Liver (tissue), 9 donors: Measurements from ENCODE around the gene ST7. TPM values are rescaled to one million over a fixed set of nuclear protein-coding genes. Genes with fewer than 3 reads are reported as not detected.

Experiments used
- DNase-seq: peaks from one replicate; pipeline ENCODE4 v3.0.0-alpha.2; 2017; ENCODE audit warnings: low spot score
- H3K27ac ChIP-seq, 2 donors: one replicate each; pipeline ENCODE4 v1.7.0; 2013; ENCODE audit warnings: inconsistent platforms in 2 of 2, low read length in 2 of 2, control low read depth in 1 of 2, low read depth in 1 of 2, mild to moderate bottlenecking in 1 of 2
- H3K27me3 ChIP-seq, 4 donors: one replicate each; pipeline versions ENCODE4 v1.6.1 to v1.7.0; 2013; ENCODE audit warnings: low read length in 3 of 4, inconsistent platforms in 1 of 4, mild to moderate bottlenecking in 1 of 4, moderate library complexity in 1 of 4; ENCODE audit not compliant: control insufficient read depth in 4 of 4, insufficient read depth in 4 of 4
- H3K36me3 ChIP-seq, 4 donors: one replicate each; pipeline versions ENCODE4 v1.6.1 to v1.7.0; 2013; ENCODE audit warnings: low read length in 3 of 4, mild to moderate bottlenecking in 3 of 4, low read depth in 1 of 4, moderate library complexity in 1 of 4; ENCODE audit not compliant: control insufficient read depth in 4 of 4, insufficient read depth in 3 of 4
- H3K4me1 ChIP-seq, 4 donors: one replicate each; pipeline versions ENCODE4 v1.6.1 to v1.7.0; 2013; ENCODE audit warnings: low read length in 3 of 4, mild to moderate bottlenecking in 3 of 4, moderate library complexity in 1 of 4; ENCODE audit not compliant: control insufficient read depth in 4 of 4, insufficient read depth in 4 of 4
- H3K4me3 ChIP-seq, 3 donors: one replicate each; pipeline versions ENCODE4 v1.6.1 to v1.7.0; 2013; ENCODE audit warnings: low read length in 3 of 3, control low read depth in 1 of 3, low read depth in 1 of 3, mild to moderate bottlenecking in 1 of 3
- H3K9ac ChIP-seq, 2 donors: one replicate each; pipeline ENCODE4 v1.7.0; 2013; ENCODE audit warnings: low read length in 2 of 2, mild to moderate bottlenecking in 2 of 2, moderate library complexity in 2 of 2, control low read depth in 1 of 2, low read depth in 1 of 2
- H3K9me3 ChIP-seq, 4 donors: one replicate each; pipeline versions ENCODE4 v1.6.1 to v1.7.0; 2013; ENCODE audit warnings: low read length in 3 of 4; ENCODE audit not compliant: control insufficient read depth in 4 of 4
- FOXA1 ChIP-seq: IDR thresholded peaks from 2 replicates; pipeline ENCODE4 v1.6.1; 2016; ENCODE audit warnings: antibody characterized with exemption
- GABPA ChIP-seq, 2 donors: IDR thresholded peaks in 1 of 2; conservative IDR thresholded peaks in 1 of 2; 2 replicates each; pipeline ENCODE4 v1.6.1; 2016; ENCODE audit warnings: antibody characterized with exemption in 2 of 2, mild to moderate bottlenecking in 1 of 2, moderate library complexity in 1 of 2
- HNF4A ChIP-seq, 2 donors: conservative IDR thresholded peaks; 2 replicates each; pipeline ENCODE4 v1.6.1; 2016; ENCODE audit warnings: antibody characterized with exemption in 2 of 2, mild to moderate bottlenecking in 2 of 2
- HNF4G ChIP-seq: IDR thresholded peaks from 2 replicates; pipeline ENCODE4 v1.6.1; 2016; ENCODE audit warnings: antibody characterized with exemption
- JUND ChIP-seq, 2 donors: IDR thresholded peaks; 2 replicates each; pipeline ENCODE4 v1.6.1; 2016; ENCODE audit warnings: antibody characterized with exemption in 2 of 2
- RAD21 ChIP-seq, 2 donors: IDR thresholded peaks; 2 replicates each; pipeline ENCODE4 v1.6.1; 2016; ENCODE audit warnings: antibody characterized with exemption in 2 of 2, mild to moderate bottlenecking in 2 of 2
- RXRA ChIP-seq, 2 donors: IDR thresholded peaks; 2 replicates each; pipeline ENCODE4 v1.6.1; 2017 to 2018; ENCODE audit warnings: antibody characterized with exemption in 2 of 2, mild to moderate bottlenecking in 1 of 2
- SP1 ChIP-seq: IDR thresholded peaks from 2 replicates; pipeline ENCODE4 v1.6.1; 2018; ENCODE audit warnings: antibody characterized with exemption, mild to moderate bottlenecking
- TAF1 ChIP-seq: conservative IDR thresholded peaks from 2 replicates; pipeline ENCODE4 v1.6.1; 2016; ENCODE audit warnings: antibody characterized with exemption, mild to moderate bottlenecking
- WGBS: extraction: QIAGEN DNeasy Blood & Tissue Kit; methylation state at CpG from one replicate; pipeline ENCODE4 v1.1.7; 2013; 5-methylcytosine and 5-hydroxymethylcytosine counted together
- polyA plus RNA-seq, 2 donors: library from polyadenylated mRNA; stranded (reverse) in 1 of 2; unstranded in 1 of 2; fragments of 200-250 nt in 1 of 2; fragments of >200 nt in 1 of 2; fragmentation: Nextera tagmentation in 1 of 2; extraction: Ambion mirVana in 1 of 2; gene quantifications; one replicate each; pipeline versions ENCODE4 v1.2.1 to v1.2.3, GENCODE V29; 2013 to 2015
- total RNA-seq, 2 donors: library from RNA; depleted of rRNA; stranded (reverse); fragments of >200 nt; gene quantifications; one replicate each; pipeline ENCODE4 v1.2.3, GENCODE V29; 2014
- TF ChIP-seq, protein P1 (sequence below): IDR thresholded peaks from 2 replicates; pipeline ENCODE4 v1.6.1; 2016; ENCODE audit warnings: antibody characterized with exemption
- TF ChIP-seq, protein P2 (sequence below): fragments of 150-350 bp; IDR thresholded peaks from 2 replicates; pipeline ENCODE4 v1.5.1; 2017; ENCODE audit warnings: improper control_type of control experiment, low read depth, low read length; ENCODE audit not compliant: missing input control
- TF ChIP-seq, protein P3 (sequence below): IDR thresholded peaks from 2 replicates; pipeline ENCODE4 v1.6.1; 2016; ENCODE audit warnings: antibody characterized with exemption
- TF ChIP-seq, protein P4 (sequence below): IDR thresholded peaks from 2 replicates; pipeline ENCODE4 v1.6.1; 2016; ENCODE audit warnings: antibody characterized with exemption
- donor health status: healthy.
- donor health status: healthy.
- donor health status: healthy.
- donor health status: healthy.
- donor health status: healthy.

Gene ST7
- total and polyA plus RNA-seq, 4 donors = 13.5 to 30.7 (median 22.6) TPM

DNA sequence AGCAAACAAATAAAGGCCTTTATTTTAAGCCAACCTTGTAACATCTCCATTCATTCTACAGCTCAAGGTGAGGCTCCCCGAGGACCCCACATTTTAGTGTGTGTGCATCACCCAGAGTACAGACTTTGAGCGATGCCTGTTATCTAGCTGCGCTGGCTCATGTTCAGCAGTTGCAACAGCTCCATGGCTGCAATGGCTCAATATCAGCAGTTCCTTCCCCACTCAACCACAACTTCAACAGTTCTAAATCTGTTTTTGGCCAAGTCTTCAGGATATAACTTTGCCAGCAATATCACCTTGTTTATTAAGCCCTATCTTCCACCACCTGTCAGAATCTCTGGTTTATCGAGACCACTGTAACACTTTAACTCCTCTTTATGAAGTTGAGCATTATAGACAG lies 273.8 kb downstream of the ST7 start:
- Histone ChIP-seq H3K9ac (no peak overlapping the region), H3K36me3 (peaks cover 0 to 8% (median 7%) of the 10 kb centered on the region in 4 donors)
- 73% methylated on average over 4 of the region's 4 CpGs for WGBS

DNA sequence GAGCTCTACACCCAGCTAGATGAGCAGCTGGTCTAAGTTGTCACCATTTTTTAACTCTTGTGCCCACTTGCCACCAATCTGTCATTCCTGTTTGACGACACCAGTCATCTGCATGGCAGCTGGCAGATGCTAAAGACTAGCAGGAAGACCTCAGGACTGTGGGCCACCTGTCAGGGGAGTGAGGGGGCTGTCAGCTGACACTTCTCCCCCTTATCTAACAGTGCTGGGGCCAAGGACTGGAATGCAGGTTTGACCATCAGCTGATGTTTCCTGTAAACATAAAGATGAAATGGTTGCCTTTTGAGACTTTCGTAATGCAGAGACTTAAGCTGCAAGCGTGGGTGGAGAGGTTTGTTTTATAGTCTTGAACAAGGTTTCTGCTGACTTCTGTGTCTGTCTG lies 276.0 kb downstream of the ST7 start:
- 95% methylated on average over 3 of the region's 3 CpGs for WGBS
- Histone ChIP-seq H3K9ac (no peak overlapping the region), H3K27ac (no peak overlapping the region), H3K36me3 (peaks cover 0 to 5% (median 1%) of the 10 kb centered on the region in 4 donors), H3K9me3 (no peaks in the 10 kb centered on the region), H3K4me1 (no peaks in the 10 kb centered on the region), H3K27me3 (no peaks in the 10 kb centered on the region), H3K4me3 (no peak overlapping the region)
- TF ChIP-seq GABPA (IDR thresholded peaks at IDR 0.05 in 1 of 2, conservative IDR thresholded peaks at IDR 0.05 in 1 of 2) (no peak), SP1 (no peak)
- TF ChIP-seq, protein P1, sequence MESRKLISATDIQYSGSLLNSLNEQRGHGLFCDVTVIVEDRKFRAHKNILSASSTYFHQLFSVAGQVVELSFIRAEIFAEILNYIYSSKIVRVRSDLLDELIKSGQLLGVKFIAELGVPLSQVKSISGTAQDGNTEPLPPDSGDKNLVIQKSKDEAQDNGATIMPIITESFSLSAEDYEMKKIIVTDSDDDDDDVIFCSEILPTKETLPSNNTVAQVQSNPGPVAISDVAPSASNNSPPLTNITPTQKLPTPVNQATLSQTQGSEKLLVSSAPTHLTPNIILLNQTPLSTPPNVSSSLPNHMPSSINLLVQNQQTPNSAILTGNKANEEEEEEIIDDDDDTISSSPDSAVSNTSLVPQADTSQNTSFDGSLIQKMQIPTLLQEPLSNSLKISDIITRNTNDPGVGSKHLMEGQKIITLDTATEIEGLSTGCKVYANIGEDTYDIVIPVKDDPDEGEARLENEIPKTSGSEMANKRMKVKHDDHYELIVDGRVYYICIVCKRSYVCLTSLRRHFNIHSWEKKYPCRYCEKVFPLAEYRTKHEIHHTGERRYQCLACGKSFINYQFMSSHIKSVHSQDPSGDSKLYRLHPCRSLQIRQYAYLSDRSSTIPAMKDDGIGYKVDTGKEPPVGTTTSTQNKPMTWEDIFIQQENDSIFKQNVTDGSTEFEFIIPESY = no peak
- no peak for DNase-seq

More for the DNA sequence above, 273.8 kb downstream of the ST7 start:
- Histone ChIP-seq H3K4me3 (no peak overlapping the region), H3K4me1 (no peaks in the 10 kb centered on the region), H3K9me3 (no peaks in the 10 kb centered on the region), H3K27ac (no peak overlapping the region), H3K27me3 (no peaks in the 10 kb centered on the region)
- no peak for TF ChIP-seq SP1
- TF ChIP-seq RXRA (IDR thresholded peaks at IDR 0.05) = no peak
- TF ChIP-seq HNF4A (conservative IDR thresholded peaks at IDR 0.05) = no peak
- no peak for TF ChIP-seq TAF1
- TF ChIP-seq, protein P1 = no peak
- no peak for TF ChIP-seq JUND (IDR thresholded peaks at IDR 0.05)
- TF ChIP-seq, protein P2, sequence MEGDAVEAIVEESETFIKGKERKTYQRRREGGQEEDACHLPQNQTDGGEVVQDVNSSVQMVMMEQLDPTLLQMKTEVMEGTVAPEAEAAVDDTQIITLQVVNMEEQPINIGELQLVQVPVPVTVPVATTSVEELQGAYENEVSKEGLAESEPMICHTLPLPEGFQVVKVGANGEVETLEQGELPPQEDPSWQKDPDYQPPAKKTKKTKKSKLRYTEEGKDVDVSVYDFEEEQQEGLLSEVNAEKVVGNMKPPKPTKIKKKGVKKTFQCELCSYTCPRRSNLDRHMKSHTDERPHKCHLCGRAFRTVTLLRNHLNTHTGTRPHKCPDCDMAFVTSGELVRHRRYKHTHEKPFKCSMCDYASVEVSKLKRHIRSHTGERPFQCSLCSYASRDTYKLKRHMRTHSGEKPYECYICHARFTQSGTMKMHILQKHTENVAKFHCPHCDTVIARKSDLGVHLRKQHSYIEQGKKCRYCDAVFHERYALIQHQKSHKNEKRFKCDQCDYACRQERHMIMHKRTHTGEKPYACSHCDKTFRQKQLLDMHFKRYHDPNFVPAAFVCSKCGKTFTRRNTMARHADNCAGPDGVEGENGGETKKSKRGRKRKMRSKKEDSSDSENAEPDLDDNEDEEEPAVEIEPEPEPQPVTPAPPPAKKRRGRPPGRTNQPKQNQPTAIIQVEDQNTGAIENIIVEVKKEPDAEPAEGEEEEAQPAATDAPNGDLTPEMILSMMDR = no peak
- TF ChIP-seq FOXA1 = no peak
- TF ChIP-seq RAD21 (IDR thresholded peaks at IDR 0.05) = no peak
- TF ChIP-seq, protein P3, sequence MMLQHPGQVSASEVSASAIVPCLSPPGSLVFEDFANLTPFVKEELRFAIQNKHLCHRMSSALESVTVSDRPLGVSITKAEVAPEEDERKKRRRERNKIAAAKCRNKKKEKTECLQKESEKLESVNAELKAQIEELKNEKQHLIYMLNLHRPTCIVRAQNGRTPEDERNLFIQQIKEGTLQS = no peak
- TF ChIP-seq HNF4G = no peak
- TF ChIP-seq, protein P4, sequence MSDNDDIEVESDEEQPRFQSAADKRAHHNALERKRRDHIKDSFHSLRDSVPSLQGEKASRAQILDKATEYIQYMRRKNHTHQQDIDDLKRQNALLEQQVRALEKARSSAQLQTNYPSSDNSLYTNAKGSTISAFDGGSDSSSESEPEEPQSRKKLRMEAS = no peak
- no peak for TF ChIP-seq GABPA (IDR thresholded peaks at IDR 0.05 in 1 of 2, conservative IDR thresholded peaks at IDR 0.05 in 1 of 2)
- DNase-seq = no peak
